ENCODE data around the gene ATP1A2. TPM values are rescaled to one million over a fixed set of nuclear protein-coding genes. Genes with fewer than 3 reads are reported as not detected.

Gene ATP1A2
- total RNA-seq, 1 donor from 2014 or later: 0.49 TPM

- TF ChIP-seq CTCF (IDR thresholded peaks at IDR 0.05; ENCODE audit: unreplicated experiment): no peak
- peaks cover 11% of the 10 kb centered on the region for H3K27me3 Mint-ChIP-seq (ENCODE audit: unreplicated experiment)
- no peak overlapping the region for H3K4me3 Mint-ChIP-seq (ENCODE audit: unreplicated experiment)
- no peaks in the 10 kb centered on the region for H3K36me3 Mint-ChIP-seq (ENCODE audit: low read depth, unreplicated experiment)
- H3K9me3 Mint-ChIP-seq (ENCODE audit: unreplicated experiment): no peaks in the 10 kb centered on the region
- no peak overlapping the region for H3K27ac Mint-ChIP-seq (ENCODE audit: unreplicated experiment)
- no peaks in the 10 kb centered on the region for H3K4me1 Mint-ChIP-seq (ENCODE audit: unreplicated experiment)
- no peak for DNase-seq (ENCODE audit: low spot score)
Observed at GRCh38 chr1:160134791-160135572, 19.4 kb downstream of the ATP1A2 start.

- Mint-ChIP-seq H3K27ac (ENCODE audit: unreplicated experiment) (no peak overlapping the region), H3K9me3 (ENCODE audit: unreplicated experiment) (no peaks in the 10 kb centered on the region), H3K27me3 (ENCODE audit: unreplicated experiment) (peaks cover 9% of the 10 kb centered on the region), H3K4me1 (ENCODE audit: unreplicated experiment) (no peaks in the 10 kb centered on the region), H3K4me3 (ENCODE audit: unreplicated experiment) (no peak overlapping the region), H3K36me3 (ENCODE audit: low read depth, unreplicated experiment) (peaks cover 3% of the 10 kb centered on the region)
- no peak for DNase-seq (ENCODE audit: low spot score)
- TF ChIP-seq CTCF (IDR thresholded peaks at IDR 0.05; ENCODE audit: unreplicated experiment): no peak
Observed at GRCh38 chr1:160136121-160136925, 20.8 kb downstream of the ATP1A2 start.

GRCh38 chr1:160136926-160137200 lies 21.3 kb downstream of the ATP1A2 start:
- H3K4me1 Mint-ChIP-seq (ENCODE audit: unreplicated experiment): peaks cover 5% of the 10 kb centered on the region
- no peak for DNase-seq (ENCODE audit: low spot score)
- H3K27me3 Mint-ChIP-seq (ENCODE audit: unreplicated experiment): peaks cover 7% of the 10 kb centered on the region
- TF ChIP-seq CTCF (IDR thresholded peaks at IDR 0.05; ENCODE audit: unreplicated experiment): no peak
- no peak overlapping the region for H3K4me3 Mint-ChIP-seq (ENCODE audit: unreplicated experiment)
- H3K9me3 Mint-ChIP-seq (ENCODE audit: unreplicated experiment): no peaks in the 10 kb centered on the region
- no peak overlapping the region for H3K27ac Mint-ChIP-seq (ENCODE audit: unreplicated experiment)
- H3K36me3 Mint-ChIP-seq (ENCODE audit: low read depth, unreplicated experiment): peaks cover 6% of the 10 kb centered on the region

GRCh38 chr1:160137216-160137862 lies 21.8 kb downstream of the ATP1A2 start:
- no peak for TF ChIP-seq CTCF (IDR thresholded peaks at IDR 0.05; ENCODE audit: unreplicated experiment)
- H3K27me3 Mint-ChIP-seq (ENCODE audit: unreplicated experiment): peaks cover 7% of the 10 kb centered on the region
- DNase-seq (ENCODE audit: low spot score): no peak
- peaks cover 10% of the 10 kb centered on the region for H3K4me1 Mint-ChIP-seq (ENCODE audit: unreplicated experiment)
- peaks cover 7% of the 10 kb centered on the region for H3K36me3 Mint-ChIP-seq (ENCODE audit: low read depth, unreplicated experiment)
- H3K4me3 Mint-ChIP-seq (ENCODE audit: unreplicated experiment): no peak overlapping the region
- H3K27ac Mint-ChIP-seq (ENCODE audit: unreplicated experiment): no peak overlapping the region
- H3K9me3 Mint-ChIP-seq (ENCODE audit: unreplicated experiment): no peaks in the 10 kb centered on the region

Measured in endothelial cell (in vitro differentiated cells).